ENCODE data around the gene CC2D1A.
A peak's percentile ranks its signal among the peaks of the same experiment; 100 is the strongest.

Gene CC2D1A

DNA sequence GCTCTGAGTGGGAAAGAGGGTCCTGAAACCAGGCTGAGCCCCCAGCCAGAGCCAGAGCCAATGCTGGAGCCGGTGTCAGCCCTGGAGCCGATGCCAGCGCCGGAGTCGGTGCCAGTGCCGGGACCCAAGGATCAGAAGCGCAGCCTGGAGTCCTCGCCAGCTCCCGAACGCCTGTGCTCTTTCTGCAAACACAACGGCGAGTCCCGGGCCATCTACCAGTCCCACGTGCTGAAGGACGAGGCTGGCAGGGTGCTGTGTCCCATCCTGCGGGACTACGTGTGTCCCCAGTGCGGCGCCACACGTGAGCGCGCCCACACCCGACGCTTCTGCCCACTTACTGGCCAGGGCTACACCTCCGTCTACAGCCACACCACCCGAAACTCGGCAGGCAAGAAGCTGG, 28.7 kb upstream of the CC2D1A start:
- DNase-seq = no peak

DNA sequence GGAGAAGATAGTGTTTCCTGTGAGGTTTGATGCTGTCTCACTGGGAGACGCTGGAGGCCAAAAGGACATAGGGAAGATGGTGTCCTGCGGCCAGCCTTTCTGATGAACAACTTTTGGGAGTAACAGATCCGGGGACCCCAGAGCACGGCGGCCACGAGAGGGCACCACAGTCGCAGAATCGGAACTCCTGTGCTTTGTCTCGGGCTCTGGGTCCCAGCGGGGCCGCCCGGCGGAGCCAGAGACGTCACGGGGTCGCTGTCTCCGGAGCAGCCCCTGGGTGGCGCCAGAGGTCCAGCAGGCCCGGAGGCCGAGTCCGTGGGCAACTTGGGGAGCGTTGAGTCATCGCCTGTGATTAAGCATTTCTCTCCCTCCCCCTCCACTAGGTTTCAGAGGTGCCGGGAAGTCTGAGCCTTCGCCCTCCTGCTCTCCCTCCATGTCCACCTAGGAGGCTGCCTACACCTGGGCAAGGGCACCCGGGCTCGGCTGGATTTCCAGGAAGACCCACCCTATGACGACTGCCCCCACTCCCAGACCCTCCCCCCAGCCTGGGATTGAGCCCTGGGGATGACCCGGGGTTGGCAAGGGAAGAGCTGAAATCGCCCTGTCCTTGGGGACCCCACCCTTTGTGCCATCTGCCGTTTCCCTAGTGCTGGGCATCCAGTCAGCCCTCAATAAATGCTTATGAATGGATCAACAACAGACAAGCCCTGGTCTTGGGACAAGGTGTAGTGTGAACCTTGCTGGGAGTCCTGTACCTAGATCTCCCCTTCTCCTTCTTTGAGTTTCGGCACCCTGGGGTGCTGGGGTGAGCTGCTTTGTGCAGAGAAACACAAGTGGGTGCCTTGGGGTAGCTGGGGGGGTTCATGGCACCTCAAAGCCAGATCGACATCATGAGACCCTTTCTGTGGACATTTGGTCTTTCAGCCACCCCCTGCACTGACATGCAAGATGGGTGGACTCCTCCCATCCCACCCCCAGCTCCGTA, 25.6 kb upstream of the CC2D1A start:
- DNase-seq = peak; percentile 98 to 99 (median 99)

DNA sequence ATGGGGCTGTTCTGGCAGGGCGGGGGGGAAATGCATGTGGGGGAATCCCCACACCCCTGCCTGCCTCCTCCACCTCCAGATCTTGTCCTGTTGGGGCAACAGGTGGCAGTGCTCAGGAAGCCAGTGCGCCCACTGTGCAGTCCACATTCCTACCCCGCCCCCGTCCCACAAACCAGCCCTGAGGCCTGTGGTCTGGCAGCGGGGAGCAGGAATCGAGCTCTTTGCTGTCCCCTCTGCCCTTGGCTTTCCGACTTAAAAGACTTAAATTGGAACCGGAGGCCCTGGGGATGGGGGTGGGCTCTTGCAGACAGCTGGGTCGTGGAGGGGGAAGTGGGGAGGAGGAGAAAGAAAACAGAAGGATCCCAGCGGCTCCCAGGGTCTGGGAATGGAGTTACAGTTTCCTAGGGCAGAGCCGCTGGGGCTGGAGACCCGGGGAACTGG, 24.7 kb upstream of the CC2D1A start:
- no peak for DNase-seq

DNA sequence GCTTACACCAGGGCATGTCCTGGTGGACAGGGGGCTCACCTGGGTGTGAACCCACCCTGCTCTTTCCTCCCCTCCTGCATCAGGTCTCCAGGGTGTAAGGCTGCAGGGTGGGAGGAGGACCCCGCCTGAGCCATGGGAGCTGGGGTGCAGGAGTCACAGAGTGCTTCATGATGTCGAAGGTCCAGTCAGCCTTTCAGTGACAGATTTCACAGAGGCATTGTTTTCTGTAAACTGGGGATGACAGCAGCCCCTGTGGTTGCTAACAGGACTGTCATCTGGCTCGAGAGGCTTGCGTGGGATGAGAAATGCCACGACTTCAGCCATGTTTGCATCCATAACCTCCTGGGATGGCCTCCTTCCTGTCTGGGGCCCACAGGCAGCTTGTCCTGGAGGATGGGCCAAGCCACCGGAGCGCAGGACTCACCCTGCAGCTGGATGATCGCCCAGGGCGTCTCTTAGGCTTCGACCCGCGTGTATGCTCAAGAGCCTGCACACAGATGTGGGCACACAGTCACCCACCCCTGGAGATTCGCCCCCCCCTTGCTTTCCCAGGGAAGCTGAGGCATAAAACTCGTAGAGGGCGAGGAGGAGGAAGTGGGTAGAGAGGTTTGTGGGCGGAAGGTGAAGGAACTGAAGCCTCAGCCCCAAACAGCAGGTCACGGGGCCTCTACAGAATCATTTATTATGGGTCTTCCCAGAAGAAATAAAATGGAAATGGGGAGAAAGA, 24.1 kb upstream of the CC2D1A start:
- peak; percentile 71 to 79 (median 78) for DNase-seq

DNA sequence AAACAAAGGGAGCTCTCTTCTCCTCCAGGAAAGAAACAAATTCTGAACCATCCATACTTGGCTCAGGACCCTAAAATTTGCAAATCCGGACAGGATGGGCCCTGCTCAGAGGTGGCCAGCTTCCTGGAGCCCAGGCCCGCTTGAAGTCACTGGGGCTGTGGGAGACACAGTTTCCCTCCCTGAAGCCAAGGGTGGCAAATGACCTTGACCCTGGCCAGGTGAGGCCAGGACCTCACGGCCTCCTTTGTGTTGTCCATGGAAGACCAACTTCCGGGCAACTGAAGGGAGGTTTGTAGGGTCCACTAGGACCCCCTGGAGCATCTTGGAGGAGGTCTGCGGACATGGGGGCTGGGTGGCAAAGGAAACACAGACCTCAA, 23.6 kb upstream of the CC2D1A start:
- DNase-seq = no peak

DNA sequence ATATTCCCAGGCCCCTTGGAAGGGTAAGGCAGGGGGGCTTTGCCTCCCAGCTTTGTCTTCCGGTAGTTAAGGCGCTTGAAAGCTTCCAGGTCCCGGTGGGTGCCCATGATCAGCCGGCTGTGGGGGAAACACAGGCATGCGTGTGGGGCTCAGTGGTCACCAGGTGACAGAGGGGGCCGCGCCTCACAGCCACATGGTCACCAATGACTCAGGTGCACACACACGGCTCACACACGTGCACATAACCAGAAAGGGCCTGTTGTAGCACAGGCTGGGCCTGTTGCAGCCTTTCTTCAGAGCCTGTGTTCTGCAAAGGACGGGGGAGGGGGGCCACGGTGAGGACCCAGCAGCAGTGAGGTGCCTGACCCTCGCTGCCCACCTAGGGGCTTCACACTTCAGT, 23.2 kb upstream of the CC2D1A start:
- DNase-seq = no peak

DNA sequence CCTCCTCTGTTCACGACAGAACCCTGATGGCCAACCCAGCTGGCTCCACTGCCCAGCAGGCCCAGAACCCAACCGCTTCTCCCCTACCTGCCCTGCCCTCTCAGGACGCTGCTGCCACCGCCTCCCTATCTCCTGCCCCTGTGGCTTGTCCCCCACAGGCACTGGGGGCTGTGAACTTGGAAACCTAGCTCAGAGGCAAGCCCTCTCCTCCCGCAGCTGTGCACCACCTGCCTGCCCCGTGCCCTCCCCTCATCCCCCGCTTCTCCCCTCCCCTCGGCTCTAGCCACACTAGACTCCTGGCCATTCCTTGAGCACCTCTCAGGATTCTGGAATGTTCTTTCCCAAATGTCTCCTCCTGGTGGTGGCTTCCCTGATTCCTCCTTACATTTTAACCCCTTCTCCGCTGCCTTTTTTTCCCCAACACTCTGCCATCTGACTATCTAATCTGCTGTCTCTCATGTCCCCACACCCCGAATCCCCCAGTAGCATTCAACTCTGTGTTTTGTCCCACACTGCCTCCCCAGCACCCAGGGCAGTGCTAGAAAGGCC, 22.4 kb upstream of the CC2D1A start:
- DNase-seq = no peak

DNA sequence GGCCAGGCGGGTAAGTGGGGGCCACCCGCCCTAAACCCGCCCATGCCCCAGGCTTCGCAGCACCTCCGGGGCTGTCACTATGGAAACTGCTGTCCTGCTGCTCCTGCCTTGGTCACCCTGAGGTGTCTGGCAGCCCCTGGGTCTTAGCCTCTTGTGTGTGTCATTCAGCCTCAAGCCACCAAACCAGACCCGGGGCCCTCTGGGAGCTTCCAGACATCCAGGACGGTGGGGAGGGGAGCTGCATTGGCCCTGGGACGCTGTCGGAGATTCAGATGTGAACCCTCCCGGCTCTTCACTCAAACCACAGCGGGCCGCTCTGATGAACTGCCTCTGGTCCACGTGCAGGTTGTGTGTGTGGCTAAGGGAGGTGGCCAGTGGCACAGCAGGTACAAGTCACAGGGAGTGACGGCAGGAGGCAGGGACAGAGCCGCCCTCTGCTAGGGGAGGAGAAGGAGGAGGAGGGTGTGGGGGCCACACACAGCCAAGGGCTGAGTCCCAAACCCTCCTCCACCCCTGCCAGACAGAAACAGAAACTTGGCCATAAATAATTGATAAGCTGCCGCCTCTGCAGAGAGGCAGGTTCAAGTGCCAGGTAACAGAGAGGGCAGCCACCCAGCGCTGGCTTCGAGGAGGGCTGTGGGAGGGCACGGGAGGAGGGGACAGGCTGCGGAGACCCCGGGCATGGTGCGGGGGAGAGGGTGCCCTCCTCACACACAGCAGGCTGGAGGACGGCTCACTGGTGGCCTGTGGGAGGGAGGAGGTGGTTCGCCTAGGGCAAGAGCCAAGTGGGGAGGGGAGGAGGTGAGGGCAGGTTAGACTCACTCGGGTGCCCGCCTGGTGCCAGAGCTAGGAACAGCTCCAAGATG, 21.0 kb upstream of the CC2D1A start:
- no peak for DNase-seq

DNA sequence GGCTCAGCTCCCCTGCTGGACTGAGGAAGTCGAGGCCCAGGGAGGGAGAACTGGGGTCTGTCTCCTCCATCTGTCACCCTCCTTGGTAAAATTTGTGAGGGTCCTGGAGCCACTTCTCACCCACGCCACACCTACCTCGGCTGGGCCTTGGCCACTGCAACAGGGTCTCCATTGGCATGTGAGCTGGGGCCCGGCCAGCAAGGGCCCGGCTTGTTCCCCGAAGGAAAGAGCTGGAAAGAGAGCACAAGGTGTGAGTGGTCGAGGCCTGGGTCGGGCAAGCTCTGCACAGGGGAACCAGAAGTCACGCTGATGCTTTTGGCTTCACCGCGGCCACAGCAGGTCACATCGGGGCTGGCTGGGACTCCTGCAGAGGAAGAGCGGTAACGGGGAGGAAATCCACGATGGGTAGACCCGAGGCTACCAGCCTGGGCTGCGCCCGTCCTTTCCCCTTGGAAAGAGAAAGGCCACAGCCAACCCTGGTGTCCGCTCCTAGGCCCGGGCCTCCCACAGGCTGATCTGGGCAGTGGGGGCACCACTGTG, 20.1 kb upstream of the CC2D1A start:
- DNase-seq = no peak

DNA sequence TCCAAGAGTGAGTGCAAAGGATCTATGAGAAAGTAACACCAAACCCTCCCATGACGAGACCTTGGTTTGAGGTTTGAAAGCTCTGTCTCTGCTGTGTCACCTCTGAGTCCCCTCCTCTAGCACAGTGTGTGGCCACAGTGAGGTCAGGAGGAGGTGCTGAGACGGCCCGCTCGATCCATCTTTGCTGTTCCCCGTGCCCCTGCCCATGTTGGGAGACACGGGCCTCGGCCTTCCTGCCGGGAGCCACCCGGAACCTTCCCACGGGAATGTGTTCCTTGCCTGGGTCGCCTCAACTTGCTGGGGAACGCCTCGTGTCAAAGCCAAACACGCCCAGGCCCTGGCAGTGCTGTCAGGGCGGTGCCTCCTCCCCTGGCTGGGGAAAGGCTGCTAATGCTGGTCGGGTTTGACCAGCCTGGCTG, 19.0 kb upstream of the CC2D1A start:
- DNase-seq = no peak

DNA sequence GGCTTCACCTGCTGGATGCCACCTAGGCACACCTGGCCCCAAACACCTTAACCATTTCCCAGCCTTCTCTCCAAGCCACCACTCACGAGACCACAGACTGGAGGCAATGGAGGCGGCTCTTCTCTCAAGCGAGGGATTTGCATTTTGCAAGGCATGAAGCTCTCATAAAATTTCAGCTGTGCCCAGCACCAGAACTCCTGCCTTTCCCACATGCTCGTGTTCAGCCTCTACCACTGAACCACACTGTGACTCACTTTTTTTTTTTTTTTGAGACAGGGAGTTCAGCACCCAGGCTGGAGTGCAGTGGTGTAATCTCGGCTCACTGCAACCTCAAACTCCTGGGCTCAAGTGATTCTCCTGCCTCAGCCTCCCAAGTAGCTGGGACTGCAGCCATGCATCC, 18.5 kb upstream of the CC2D1A start:
- DNase-seq = no peak

DNA sequence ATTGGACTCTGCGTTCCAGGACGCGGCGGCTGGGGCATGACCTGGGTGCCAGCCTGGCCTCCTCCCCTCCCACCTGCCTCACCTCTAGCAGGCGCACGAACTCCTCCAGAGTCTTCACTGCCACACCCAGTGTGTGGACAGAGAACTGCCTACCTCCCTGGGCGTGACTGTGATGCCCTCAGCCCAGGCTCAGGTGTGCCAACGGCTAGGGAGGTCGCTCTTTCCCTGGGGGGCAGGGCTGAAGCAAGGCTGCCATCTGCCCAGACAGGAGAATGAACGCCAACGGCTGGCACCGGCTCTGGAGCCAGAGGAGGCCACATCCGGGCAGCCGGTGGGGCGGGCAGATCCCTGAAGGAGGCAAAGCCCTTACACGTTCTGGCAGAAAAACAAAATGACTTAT, 17.7 kb upstream of the CC2D1A start:
- DNase-seq = no peak

DNA sequence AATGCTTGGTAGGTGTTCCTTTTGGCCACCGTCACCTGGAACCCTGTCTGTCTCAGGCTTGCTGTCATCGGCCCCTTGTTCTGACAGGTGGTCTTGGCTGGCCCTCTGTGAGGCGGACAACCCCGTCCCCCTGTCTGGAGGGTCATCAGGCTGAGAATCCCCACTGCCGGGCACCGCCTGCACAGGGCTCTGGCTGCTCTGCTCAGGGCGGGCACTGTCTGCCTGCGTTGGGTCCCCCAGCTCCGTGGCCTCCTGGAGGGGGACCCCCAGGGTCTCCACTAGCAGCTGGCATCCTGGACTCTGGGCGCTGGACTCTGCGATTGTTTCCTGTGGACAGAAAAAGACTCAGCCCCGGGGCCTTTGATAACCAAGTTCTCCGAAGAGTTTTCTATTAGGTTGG, 15.9 kb upstream of the CC2D1A start:
- no peak for DNase-seq

DNA sequence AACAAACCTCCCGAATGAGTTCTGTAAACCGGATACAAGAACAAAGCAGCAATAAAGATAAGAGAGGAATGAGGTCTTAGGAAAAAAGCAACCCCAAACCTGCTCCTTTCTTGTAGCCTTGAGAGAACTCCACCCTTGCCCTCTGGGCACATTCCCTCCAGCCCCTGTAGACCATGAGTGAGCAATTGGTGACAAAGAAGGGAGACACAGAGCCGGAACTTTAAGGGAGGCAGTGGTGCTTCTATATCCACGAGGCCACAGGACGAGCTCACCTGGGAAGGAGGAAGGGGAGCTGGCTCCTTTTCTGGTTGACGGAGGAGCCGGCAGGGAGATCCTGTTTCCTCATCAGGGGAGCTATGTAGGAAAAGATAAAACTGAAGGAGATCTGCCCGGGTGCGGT, 13.1 kb upstream of the CC2D1A start:
- no peak for DNase-seq

DNA sequence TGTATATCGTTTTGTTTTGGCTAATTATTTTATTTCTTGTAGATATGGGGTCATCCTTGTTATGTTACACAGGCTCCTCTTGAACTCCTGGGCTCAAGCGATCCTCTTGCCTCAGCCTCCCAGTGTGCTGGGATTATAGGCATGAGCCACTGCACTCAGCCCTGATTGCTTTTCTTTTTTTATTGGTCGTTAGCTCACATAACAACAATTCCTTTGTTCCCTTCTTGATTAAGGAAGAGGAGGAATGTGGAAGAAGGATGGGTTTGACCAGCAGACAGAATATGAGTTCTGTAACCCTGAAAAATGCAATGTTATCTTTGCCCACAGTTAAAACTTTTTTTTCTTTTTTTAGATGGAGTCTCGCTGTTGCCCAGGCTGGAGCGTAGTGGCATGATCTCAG, 11.4 kb upstream of the CC2D1A start:
- DNase-seq = no peak

DNA sequence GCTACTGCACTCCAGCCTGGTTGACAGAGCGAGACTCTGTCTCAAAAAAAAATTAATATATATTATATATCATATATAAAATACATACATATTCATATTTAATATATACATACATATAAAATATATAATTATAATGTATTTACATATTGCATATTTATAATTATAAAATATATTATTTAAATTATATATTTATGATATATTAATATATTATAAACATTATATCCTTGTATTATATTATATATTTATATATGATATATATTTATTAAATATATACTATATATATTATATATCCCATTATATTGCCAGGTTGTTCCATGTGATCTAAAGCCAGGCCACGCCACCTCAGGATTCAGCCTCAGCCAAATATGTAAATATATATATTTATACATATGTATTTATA, 9.8 kb upstream of the CC2D1A start:
- no peak for DNase-seq

DNA sequence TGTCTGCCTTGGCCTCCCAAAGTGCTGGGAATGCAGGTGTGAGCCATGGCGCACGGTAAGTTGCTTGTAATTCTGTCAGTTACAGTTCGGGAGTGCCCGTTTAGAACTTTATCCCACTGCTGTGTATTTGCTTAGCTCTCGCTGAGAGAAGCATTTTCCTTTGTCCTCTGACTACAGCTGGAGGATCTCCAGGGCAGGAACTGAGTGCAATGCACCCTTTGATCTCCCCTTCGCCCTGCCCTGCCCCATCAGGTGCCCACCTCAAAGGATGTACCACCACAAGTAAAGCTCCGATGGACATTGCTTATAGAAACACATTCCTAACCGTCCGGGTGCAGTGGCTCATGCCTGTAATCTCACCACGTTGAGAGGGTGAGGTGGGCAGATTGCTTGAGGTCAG, 6.6 kb upstream of the CC2D1A start:
- DNase-seq = no peak

DNA sequence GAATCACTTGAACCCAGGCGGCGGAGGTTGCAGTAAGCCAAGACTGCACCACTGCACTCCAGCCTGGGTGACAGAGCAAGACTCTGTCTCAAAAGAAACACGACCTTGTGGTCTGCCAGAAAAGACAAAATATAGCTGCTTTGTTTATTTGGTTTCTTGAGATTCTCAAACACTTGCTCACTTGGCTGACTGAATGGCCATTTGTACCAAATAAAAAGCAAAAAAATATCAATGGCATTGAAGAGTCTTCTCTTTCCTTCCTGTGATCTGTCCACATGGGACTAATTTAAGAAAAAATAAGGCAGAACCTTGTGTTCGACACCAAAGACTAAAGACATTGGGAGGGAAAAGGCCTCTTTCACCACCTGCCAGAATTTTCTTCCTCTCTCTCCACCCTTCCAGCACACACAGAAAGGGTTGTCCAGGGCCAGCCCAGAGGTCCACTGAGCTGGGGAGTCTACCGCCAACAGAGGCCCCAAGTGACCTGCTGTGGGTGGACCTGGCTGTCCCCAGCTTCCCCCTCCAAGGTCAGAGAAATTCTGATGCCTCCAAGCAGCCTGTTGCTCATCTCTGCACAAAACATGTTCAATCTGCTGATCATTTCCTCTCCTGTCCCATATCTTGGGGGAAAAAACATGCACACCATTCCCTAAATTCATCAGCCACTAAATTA, 6.0 kb upstream of the CC2D1A start:
- no peak for DNase-seq

DNA sequence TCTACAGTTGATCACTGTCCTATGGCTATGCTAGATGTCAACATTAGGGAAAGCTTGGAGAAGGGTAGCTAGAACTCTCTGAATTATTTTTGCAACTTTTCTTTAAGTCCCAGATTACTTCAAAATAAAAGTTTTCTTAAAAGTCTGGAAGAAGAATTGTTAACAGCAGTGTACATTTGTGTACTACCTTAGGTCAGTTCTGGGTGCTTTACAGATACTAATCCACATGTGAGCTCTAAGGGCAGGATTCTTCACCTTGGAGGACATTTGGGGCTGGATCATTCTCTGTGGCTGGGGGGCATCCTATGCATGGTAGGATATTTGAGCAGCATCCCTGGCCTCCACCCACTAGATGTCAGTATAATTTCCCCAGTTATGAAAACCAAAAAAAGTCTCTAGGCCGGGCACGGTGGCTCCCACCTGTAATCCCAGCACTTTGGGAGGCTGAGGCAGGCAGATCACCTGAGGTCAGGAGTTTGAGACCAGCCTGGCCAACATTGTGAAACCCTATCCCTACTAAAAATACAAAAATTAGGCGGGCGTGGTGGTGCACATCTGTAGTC, 2.9 kb upstream of the CC2D1A start:
- peak; percentile 19 to 45 (median 34) for DNase-seq

DNA sequence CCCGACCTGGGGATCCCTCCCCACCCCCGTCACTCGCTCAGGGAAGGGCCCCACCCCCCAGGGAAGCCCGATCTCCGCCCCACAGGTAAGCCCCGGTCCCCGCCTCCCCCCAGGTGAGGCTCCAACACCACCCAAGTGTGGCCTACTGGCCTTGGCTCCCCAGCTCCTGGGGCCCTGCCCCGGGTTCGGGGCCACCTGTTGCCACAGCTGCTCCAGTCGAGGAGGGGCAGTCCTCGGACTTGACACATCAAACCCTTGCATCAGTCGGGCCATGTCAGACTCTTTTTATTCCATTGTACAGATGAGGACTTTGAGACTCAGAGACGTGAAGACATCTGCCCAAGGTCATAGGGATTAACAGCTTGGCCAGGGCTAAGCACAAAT, 512 bp downstream of the CC2D1A start:
- DNase-seq = peak in 2 of 3 donors; percentile 25 to 31

DNA sequence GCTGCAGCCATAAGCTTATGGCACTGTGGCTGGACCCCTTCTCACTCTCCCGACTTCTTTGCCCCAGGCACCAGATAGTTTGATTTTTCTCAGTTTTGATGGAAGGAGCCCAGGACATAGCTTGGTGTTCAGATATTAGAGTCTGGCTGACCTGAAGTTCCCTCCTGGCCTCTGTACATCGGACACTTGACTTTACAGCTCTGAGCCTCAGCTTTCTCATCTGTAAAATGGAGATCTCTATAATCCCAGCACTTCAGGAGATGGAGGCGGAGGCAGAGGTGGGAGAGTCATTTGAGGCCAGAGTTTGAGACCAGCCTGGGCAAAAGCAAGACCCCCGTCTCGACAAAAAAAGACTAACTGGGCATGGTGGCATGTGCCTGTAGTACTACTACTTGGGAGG, 909 bp downstream of the CC2D1A start:
- no peak for DNase-seq

DNA sequence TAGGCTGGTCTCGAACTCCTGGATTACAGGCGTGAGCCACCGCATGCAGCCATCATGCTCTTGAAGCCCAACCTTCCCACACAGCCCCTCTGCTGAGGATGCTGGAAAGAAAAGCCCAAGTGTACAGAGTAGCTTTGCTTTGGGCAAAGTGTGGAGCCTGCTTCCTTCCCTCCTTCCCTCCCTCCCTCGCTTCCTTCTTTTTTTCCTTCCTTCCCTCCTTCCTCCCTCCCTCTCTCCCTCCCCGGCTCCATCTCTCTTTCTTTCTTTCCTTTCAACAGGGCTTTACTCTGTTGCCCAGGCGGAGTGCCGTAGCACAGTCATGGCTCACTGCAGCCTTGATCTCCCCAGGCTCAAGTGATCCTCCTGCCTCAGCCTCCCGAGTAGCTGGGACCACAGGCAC, 2.7 kb downstream of the CC2D1A start:
- DNase-seq = no peak

All from suppressor macrophage treated with lipopolysaccharide for 1 hour (primary cell).